Stimulated activated CD4-positive, alpha-beta T cell treated with anti-CD3 and anti-CD28 coated beads, Interleukin-15, amount 100 ng/mL, for 1 hour (primary cell): ENCODE results near the gene NRM.
A peak's percentile ranks its signal among the peaks of the same experiment; 100 is the strongest.

ENCODE experiments used
- DNase-seq, 2 donors: peaks; one replicate each; pipeline ENCODE4 v3.0.0-alpha.2; 2020; ENCODE audit warnings: low read depth in 1 of 2, low spot score in 1 of 2

Gene NRM

GRCh38 chr6:30689022-30689865 is 1.5 kb downstream of the NRM start:
- no peak for DNase-seq

GRCh38 chr6:30688569-30688968 is 2.2 kb downstream of the NRM start:
- no peak for DNase-seq

DNA sequence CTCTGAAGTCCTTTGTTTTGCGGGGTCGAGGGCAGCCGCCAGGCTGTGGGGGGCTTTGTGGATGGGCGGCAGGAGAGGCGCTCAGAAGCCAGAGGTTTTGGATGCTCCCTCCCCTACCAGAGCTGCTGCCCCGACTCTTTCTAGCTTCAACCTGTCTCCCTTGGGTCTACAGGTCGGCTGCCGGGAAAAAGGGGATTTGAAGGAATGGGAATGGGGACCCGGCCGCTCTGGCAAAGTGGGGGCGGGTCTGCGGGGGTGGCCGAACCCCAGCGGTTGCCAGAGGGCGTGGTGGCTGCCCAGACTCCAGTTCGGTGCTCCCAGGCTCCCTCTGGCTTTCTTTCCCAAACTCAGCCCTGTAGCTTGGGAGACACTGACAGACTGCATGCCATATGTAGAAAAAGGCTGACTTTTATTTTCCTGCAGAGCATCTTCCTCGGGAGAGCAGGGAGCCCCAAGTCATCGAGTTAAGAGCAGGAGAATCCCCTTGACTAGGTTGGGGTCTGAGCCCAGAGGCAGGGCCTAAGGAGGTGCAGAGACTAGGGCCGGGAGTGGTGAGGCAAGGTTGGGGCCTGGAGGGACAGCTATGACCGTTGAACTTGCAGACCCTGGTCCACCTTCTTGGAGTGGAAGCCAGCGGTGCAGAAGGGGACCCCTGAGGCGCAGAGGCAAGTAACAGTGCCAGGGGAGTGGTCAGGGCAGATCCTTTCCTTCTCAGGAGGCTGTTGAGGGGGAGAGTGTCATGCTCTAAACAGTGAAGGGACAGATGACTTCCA is 2.9 kb downstream of the NRM start:
- no peak for DNase-seq

- DNase-seq: peak; percentile 61 to 70
These were observed 3.7 kb downstream of the NRM start for GRCh38 chr6:30686908-30687658.

- DNase-seq: peak; percentile 79 to 84
These were observed 4.5 kb downstream of the NRM start, which contains the start of gene PPP1R18 for GRCh38 chr6:30686009-30686907. Gene PPP1R18, minus strand, starts transcription at chr6:30686645. Its CDS starts 627 bp downstream, at chr6:30686018.

DNA sequence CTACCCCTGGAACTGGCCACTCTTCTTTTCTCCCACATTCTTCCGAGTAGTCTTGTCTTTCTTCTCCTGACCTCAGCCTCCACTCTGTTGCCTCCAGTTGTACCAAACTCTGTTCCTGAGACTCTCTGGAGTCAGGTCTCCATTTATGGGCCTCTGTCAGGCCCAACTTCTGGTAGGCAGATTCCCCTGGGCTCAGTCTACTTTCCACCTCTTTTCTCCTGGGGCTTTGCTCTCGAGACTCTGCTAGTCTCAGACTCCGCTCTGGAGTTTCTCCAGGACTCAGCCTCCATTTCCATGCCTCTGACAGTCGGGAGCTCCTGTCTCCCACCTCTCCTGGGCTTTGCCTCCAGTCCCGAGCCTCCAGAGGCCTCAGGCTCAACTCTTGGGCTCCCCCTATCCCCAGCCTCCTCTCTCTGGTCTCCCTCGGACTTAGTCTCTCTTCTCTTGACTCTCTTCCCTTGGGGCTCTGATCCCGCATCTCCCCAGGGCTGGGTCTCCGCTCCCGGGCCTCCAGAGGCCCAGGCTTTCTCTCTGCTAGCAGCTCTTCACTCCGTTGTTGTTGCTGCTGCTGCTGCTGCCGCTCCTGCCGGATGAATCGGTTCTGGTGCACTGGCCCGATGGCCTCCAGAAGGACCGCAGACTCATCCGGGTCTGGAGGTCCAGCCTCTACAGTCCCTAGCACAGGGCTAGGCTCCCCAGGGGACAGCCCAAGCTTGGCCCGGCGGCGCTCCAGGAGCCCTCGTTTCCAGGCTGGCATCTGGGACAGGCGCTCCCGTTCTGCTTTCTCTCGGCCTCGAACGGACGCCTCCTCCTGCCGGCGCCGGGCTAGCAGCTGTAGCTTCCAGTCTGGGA is 5.4 kb downstream of the NRM start:
- no peak for DNase-seq

DNA sequence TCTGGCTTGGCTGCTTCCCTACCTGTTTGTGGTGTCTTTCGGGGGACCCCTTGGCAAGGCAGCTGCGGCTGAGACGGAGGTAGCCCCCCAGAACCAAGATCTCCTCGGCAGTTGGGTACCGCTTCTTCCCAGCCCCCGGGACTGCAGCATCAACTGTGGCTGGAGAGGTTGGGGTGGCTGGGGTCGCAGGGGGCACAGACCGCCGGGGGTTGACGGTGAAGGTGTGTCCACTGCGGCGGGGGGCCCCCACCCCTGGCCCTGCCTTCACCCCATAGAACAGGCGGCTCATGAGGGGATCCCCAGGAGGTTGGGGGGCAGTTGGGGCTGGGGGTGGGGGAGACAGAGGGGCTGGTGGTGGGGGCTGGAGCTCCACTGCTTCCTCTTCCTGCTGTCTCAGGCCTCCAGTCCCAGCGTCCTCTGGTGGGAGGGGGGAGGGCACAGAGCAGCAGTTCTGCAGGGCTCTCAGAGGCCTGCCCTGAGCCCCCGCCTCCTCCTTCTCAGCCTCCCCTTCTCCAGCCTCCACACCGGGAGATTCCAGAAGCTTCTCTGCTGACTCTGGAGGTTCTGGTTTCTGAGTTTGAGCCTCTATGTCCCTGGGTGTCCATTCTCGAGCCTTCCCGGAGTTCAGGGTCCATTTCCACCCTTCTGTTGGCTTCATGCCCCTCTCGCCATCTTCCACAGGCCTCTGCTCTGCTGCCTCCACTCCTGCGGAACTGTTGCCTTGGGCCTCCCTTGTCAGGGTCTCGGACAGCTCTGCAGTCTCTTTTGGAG is 6.2 kb downstream of the NRM start:
- peak in 1 of 2 donors; percentile 40 for DNase-seq

- no peak for DNase-seq
These were observed 6.8 kb downstream of the NRM start for GRCh38 chr6:30683980-30684338.

- no peak for DNase-seq
These were observed 7.4 kb downstream of the NRM start for GRCh38 chr6:30683183-30683979.

- DNase-seq: peak; percentile 63 to 82
These were observed 8.4 kb downstream of the NRM start for GRCh38 chr6:30682143-30683117.

GRCh38 chr6:30681766-30682142 is 9.0 kb downstream of the NRM start:
- DNase-seq: no peak

- DNase-seq: no peak
These were observed 10.8 kb downstream of the NRM start for GRCh38 chr6:30679765-30680535.

GRCh38 chr6:30678964-30679726 is 11.6 kb downstream of the NRM start:
- DNase-seq: peak; percentile 89 to 94

DNA sequence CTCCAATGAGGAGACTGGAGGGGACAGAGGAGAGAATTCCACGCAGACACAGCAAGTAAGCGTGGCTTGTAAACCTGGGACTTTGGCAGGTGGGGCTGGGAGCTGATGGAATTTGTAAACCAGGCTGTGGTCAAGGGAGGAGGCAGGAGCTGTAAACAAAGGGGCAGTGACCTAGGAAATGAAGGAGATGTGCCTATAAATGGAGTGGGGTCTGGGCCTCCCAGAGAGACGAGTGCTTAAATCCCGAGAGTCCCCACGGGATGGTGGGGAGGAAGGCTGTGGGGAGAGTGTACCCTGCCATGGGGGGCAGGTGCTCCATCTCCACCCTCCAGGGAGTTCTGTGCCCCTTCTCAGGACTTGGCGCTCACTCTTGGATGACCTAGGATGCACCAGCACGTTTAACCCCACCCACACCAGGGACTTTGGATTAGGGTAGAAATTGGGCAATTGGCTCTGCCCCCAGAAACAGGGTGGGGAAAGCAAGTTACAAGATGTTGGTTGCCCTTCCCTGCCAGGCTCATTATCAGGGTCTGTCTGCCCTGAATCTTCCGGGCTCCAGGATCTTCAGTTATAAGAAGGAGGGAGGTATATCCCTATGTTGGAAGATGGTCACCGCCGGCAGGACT is 14.0 kb downstream of the NRM start:
- no peak for DNase-seq
